SH-SY5Y (cell line): ENCODE data around the gene GASK1A.

Experiments used
- GATA2 ChIP-seq: IDR thresholded peaks from 2 replicates; pipeline ENCODE4 v1.6.1; 2011; ENCODE audit warnings: mild to moderate bottlenecking, low read depth, low read length
- GATA3 ChIP-seq: IDR thresholded peaks from 2 replicates; pipeline ENCODE4 v1.6.1; 2011; ENCODE audit warnings: low read depth, mild to moderate bottlenecking, low read length, moderate library complexity

GASK1A gene

DNA sequence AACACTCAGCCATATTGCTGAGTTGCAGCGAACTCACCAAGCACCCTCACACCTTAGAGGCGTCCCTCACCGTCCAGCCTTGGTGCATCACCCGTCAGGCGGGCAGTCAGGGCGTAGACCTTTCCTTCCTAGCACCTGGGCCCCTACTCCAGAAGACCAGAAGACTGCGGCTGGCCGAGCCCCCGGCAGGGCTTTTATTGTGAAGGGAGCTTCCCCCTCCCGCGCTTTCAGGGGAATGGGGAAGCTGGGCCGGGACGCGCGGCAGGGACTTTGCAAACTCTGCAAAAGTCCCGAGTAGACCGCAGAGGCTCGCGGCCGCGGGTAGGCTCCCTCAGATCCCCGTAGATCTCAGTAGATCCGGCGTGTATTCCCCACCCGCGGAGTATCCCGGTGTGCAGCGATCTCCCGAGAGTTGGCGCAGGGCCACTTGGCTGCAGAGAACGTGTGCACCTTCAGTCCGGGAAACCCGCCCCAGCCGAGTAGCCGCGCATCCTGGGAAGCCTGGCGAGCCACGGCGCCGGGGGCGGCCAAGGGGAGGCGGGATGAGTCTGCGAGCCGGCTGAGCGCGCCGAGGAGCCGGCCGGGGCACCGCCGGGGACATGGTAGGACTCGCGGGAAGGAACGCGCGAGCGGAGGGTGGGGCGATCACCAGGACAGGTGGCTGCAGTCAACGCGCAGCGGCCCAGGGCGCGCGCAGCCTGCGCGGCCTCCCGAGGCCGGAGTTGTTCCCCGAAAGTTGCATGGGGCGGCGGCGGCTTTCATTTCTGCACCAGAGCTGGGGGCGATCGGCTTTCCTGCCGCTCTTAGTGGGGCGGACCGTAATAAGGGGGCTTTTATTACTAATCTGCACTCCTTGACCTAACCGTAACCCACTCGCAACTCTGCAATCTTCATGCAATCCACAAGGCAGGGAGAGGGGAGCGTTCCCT lies at the start of gene GASK1A:
GASK1A (plus strand) TSS at position 268 of the 929 bp plus-strand sequence; CDS start at position 600, 332 bp downstream.
- TF ChIP-seq GATA3 = no peak
- no peak for TF ChIP-seq GATA2

DNA sequence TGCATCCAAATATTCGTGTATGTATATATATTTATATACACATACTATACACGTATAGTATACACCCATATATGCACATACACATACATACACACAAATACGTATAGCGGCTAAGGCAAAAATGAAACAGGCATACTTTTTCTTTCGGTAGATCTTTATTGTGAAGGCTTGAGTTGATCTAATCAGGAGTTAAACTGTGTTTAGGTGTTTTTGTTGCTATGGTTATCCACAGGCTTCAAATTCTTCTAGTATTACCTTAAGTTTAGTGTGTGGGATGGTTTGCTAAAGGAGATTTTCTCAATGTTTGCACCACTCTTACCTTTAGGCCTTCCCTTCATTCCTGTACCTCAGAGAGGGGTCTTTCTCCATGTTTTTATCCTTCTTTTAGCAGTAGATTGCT lies 45.0 kb upstream of the GASK1A start:
- no peak for TF ChIP-seq GATA2
- no peak for TF ChIP-seq GATA3

DNA sequence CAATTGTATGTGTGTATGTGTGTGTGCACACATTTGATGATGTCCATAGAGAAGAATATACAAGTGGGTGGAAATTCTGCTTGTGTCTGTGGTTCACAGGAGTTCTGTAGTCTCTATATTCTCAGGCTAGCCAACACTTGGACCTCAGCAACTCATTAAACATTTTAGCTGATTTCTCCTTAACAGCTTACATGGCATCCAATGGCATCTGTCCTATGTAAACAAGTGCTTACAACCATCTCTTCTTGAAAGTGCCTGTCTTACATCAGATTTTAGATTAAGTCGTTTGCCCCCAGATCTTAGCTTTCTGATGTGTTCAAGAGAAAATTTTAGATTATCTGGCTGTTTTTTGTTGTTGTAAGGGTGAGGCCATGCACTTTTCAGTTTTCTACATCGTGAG lies 44.2 kb upstream of the GASK1A start:
- no peak for TF ChIP-seq GATA3
- no peak for TF ChIP-seq GATA2

DNA sequence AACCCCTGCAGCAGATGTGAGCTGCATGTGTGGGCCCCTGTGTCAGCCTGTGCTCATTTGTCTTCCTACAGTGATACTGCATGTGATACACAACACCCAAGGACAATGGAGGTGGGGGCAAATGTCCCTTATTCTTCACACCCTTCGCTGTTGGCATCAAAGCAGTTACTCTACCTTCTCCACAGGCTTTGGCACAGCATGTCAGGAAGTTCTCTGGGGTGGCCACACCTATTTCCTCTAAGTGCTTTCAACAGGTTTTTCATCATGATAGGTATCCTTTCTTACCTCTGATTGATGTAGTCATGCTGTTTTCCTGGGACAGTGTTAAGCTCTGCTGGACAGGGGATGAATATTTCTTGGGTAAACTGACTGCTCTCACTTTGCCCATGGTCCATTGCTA lies 43.6 kb upstream of the GASK1A start:
- TF ChIP-seq GATA2 = no peak
- no peak for TF ChIP-seq GATA3

DNA sequence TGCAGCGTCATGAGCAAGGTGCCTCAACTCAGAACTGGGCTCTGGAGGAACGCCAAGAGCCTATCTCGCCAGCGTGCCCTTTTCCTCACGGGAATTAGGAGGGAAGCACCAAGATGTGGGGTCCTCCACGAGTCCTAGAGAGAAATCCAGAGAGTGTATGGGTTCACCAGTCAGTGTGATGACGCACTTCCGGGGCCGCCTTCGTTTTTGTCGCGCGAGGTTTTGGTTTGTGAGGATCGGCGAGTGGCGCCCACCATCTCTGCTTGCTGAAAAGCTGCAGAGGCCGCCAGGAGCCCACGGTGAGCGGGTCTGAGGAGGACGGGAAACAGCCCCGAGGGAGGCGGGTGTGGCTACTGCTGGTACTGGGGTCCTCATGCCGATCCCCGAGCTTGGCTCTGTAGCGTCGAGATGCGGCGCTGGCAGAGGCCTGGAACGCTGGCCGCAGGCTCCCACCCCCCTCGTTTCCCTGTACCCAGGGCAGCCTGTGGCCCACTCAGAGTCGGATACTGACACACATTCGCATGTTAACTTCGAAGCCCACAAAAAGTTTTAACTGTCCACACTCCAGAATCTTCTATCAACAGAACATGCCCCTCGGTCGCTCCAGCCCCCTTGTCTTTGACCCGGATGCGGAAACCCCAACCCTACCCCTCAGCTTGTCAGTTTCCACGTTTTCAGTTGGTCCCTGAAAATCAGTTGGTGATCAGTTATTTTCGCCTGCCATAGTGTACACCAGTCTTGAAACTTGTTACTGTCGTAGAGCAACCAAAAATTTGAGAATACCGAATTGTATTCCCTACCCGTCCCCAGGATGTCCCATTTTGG lies 42.7 kb upstream of the GASK1A start:
- TF ChIP-seq GATA3 = no peak
- no peak for TF ChIP-seq GATA2

DNA sequence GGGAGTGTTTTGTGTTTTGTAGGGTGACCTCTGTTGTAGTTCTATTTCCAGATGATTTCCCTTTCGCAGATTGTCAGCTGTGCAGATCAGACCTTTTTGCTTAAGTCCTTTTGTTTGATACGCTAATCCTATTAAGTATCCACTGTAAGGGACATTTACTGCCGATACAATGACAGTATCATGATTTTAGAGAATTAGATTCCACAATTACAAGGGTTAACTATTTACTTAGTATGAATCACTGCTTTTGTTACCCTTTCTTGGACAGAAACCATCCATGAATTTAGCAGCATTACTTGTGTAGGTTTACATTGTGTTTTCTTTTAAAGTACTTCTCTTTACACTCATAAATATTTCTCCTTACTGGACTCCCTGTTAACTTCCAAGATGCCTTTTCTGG lies 41.8 kb upstream of the GASK1A start:
- no peak for TF ChIP-seq GATA3
- TF ChIP-seq GATA2 = no peak

DNA sequence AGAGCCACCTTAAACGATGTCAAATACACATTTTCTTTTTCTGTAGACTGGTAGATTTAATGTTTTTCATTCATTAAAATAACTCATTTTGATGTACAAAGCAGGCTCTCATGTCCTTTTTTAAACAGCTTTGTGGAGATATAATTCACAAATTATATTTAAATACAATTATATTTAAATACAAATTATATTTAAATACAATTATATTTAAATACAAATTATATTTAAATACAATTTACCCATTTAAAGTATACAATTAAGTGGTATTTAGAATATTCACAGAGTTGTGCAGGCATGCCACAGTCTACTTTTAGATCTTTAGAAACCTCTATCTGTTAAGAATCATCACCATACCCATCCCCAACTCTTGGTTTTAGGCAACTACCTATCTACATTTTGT lies 36.4 kb upstream of the GASK1A start:
- TF ChIP-seq GATA3 (no peak), GATA2 (no peak)

GRCh38 chr3:42946050-42946449 lies 33.1 kb upstream of the GASK1A start:
- no peak for TF ChIP-seq GATA3
- TF ChIP-seq GATA2 = no peak

DNA sequence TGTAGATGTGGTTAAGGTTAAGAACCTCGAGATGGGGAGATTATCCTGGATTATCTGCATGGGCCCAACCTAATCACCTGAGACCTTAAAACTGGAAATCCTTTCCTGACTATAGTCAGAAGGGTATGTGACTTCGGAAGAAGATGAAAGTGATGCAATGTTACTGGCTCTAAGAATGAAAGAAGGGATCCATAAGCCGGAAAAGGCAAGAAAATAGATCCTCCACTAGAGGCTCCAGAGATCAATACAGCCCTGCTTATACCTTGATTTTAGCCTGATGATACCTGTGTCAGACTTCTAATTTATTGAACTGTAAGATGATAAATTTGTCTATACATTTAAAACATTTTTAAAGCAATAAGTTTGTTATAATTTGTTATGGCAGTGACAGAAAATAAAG lies 21.5 kb upstream of the GASK1A start:
- TF ChIP-seq GATA3 = no peak
- TF ChIP-seq GATA2 = no peak

DNA sequence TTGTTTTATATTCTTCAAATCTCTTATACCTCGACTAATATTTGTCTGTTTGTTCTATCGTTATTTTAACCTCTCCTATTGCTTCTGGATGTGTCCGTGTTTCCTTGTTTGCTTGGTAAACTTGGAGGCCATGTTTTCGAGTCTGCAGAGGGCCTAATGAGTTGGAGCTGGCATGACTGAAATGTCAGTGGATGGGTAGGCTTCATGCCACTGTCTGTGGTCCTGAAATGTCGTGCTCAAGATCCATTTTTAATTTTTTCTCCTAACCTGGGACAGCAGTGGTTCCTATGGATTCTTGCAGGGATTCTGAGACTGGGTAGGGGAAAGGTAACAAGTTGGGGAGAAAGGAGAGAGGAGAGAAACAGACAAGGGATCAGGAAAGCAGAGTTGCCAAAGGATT lies 18.8 kb upstream of the GASK1A start:
- TF ChIP-seq GATA2 (no peak), GATA3 (no peak)

DNA sequence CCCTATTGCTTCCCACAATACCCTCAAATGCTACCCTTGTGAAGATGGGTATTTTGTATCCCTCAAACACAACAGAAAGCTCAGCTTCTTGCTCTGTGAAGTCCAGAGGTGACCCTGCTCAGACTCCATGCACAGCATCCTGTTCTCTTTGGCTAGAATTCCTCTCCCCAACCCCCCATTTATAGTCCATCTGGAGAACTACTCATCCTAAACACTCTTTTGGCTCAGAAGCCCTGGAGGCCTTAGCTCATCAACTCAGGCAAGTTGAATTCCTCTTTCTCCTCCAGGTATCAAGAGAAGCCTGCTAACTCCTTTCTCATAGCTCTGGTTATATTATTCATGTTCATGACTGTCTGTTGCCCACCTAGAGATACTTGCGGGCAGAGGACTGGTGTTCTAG lies 18.3 kb upstream of the GASK1A start:
- no peak for TF ChIP-seq GATA3
- no peak for TF ChIP-seq GATA2

- TF ChIP-seq GATA2 (no peak), GATA3 (no peak)
These were observed 17.5 kb upstream of the GASK1A start for GRCh38 chr3:42961633-42962032.

GRCh38 chr3:42963269-42963668 lies 15.8 kb upstream of the GASK1A start:
- TF ChIP-seq GATA2 = no peak
- no peak for TF ChIP-seq GATA3

DNA sequence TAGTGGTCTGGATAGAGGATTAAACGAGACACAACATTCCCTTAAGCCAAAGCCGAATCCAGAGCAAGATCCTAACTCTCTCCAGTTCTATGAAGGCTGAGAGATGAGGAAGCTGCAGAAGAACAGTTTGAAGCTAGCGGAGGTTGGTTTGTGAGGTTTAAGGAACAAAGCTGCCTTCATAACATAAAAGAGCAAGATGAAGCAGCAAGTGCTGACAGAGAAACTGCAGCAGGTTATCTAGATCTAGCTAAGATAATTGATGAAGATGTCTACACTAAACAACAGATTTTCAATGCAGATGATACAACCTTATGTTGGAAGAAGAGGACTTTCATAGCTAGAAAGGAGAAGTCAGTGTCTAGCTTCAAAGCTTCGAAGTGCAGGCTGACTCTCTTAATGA lies 14.8 kb upstream of the GASK1A start:
- TF ChIP-seq GATA2 (no peak), GATA3 (no peak)
